GM12878 (cell line): Measurements from ENCODE around the gene ADCY7. TPM values are rescaled to one million over a fixed set of nuclear protein-coding genes. Genes with fewer than 3 reads are reported as not detected.
A peak's percentile ranks its signal among the peaks of the same experiment; 100 is the strongest.

ENCODE experiments used
- ATAC-seq: fragments of 200-7000 bp; cut with Tn5 transposase; 3 replicates; pipeline ENCODE4 v1.9.1; 2020; ENCODE audit warnings: mild to moderate bottlenecking, moderate library complexity
- BruUV-seq: library from RNA; stranded (reverse); fragments of 400-500 nt; replicated peaks from 2 replicates; lab custom pipeline; 2021; lab: Mats Ljungman, UMichigan
- CTCF ChIA-PET: fragments of 300-600 bp; sonication (Branson Sonifier 250); formaldehyde crosslinking; extraction: SDS; loops from one replicate; lab custom pipeline; 2021; ENCODE audit warnings: inconsistent platforms; lab: Yijun Ruan, JAX
- POLR2A ChIA-PET: fragments of 350-600 bp; formaldehyde crosslinking; extraction: SDS; loops from one replicate; lab custom pipeline; 2021; ENCODE audit warnings: inconsistent platforms; lab: Charles Lee
- RAD21 ChIA-PET: fragments of 300-600 bp; sonication (Branson Sonifier 250); formaldehyde crosslinking; loops from one replicate; lab custom pipeline; 2023; ENCODE audit warnings: antibody characterized with exemption; ENCODE audit not compliant: unreplicated experiment; lab: Charles Lee
- SMC1A ChIA-PET: fragments of 300-600 bp; sonication (Branson Sonifier 250); formaldehyde crosslinking; loops from one replicate; lab custom pipeline; 2023; ENCODE audit not compliant: unreplicated experiment, uncharacterized antibody; lab: Charles Lee
- DNase-seq: peaks from one replicate; pipeline ENCODE4 v3.0.0-alpha.2; 2011; ENCODE audit warnings: low read depth, low spot score
- FAIRE-seq: peaks from 3 replicates; lab custom pipeline; 2011; peaks lifted over from hg19 to GRCh38; lab: Jason Lieb, UNC
- H2AFZ ChIP-seq: 2 replicates; pipeline ENCODE4 v1.6.0; 2011; ENCODE audit warnings: low read depth, low read length, control low read depth; ENCODE audit not compliant: control insufficient read depth
- H3K27ac ChIP-seq: 2 replicates; pipeline ENCODE4 v1.5.1; 2011; ENCODE audit warnings: control low read depth; ENCODE audit not compliant: control insufficient read depth, insufficient read depth
- H3K27me3 ChIP-seq, 2 experiments: replicated peaks in 1 of 2; 2 replicates each; pipeline versions ENCODE4 v1.6.0 to v1.6.1; 2011; ENCODE audit warnings: low read length in 1 of 2; ENCODE audit not compliant: control insufficient read depth in 2 of 2, insufficient read depth in 2 of 2
- H3K36me3 ChIP-seq, 2 experiments: 2 replicates each; pipeline ENCODE4 v1.5.1; 2011; ENCODE audit warnings: low read length in 1 of 2; ENCODE audit not compliant: control insufficient read depth in 2 of 2, insufficient read depth in 2 of 2
- H3K4me1 ChIP-seq: 2 replicates; pipeline ENCODE4 v1.6.1; 2011; ENCODE audit warnings: mild to moderate bottlenecking, low read length, moderate library complexity, mixed read lengths; ENCODE audit not compliant: control insufficient read depth, insufficient read depth
- H3K4me2 ChIP-seq: 2 replicates; pipeline ENCODE4 v1.6.0; 2011; ENCODE audit warnings: control low read depth; ENCODE audit not compliant: control insufficient read depth, insufficient read depth
- H3K4me3 ChIP-seq: fragments of 200-600 bp; sonication (generic); 2 replicates; pipeline ENCODE4 v1.5.1; 2016
- H3K79me2 ChIP-seq: 2 replicates; pipeline ENCODE4 v1.6.0; 2011; ENCODE audit warnings: low read length; ENCODE audit not compliant: control insufficient read depth, insufficient read depth
- H3K9ac ChIP-seq: 2 replicates; pipeline ENCODE4 v1.8.0; 2011; ENCODE audit warnings: low read length, control low read depth, mixed read lengths; ENCODE audit not compliant: control insufficient read depth, insufficient read depth
- H3K9me3 ChIP-seq: replicated peaks from 3 replicates; pipeline ENCODE4 v1.5.1; 2011; ENCODE audit warnings: mild to moderate bottlenecking, low read length; ENCODE audit not compliant: control insufficient read depth, insufficient read depth
- H4K20me1 ChIP-seq: 2 replicates; pipeline ENCODE4 v1.6.0; 2011; ENCODE audit not compliant: control insufficient read depth, insufficient read depth
- ASH2L ChIP-seq: fragments of 300-600, 200-600 bp; sonication (generic); IDR thresholded peaks from 2 replicates; pipeline ENCODE4 v1.6.1; 2017; ENCODE audit warnings: low read depth, mild to moderate bottlenecking, borderline replicate concordance
- CHD2 ChIP-seq: IDR thresholded peaks from 2 replicates; pipeline ENCODE4 v1.6.1; 2011; ENCODE audit warnings: low read depth, low read length, improper control_type of control experiment, borderline replicate concordance
- ESRRA ChIP-seq: IDR thresholded peaks from 2 replicates; pipeline ENCODE4 v1.6.1; 2012; ENCODE audit warnings: mild to moderate bottlenecking, low read length, improper control_type of control experiment
- KDM1A ChIP-seq: fragments of 200-600 bp; sonication (generic); IDR thresholded peaks from 2 replicates; pipeline ENCODE4 v1.6.1; 2016; ENCODE audit warnings: borderline replicate concordance
- MYB ChIP-seq: fragments of 150-350 bp; IDR thresholded peaks from 2 replicates; pipeline ENCODE4 v1.6.1; 2014; ENCODE audit warnings: mild to moderate bottlenecking, low read depth, low read length, borderline replicate concordance
- NBN ChIP-seq: fragments of 450-650 bp; IDR thresholded peaks from 2 replicates; pipeline ENCODE4 v1.6.1; 2016
- NFYB ChIP-seq: IDR thresholded peaks from 2 replicates; pipeline ENCODE4 v1.6.1; 2011; ENCODE audit warnings: low read depth, mild to moderate bottlenecking, low read length, improper control_type of control experiment, moderate library complexity; ENCODE audit not compliant: insufficient read depth
- RELA ChIP-seq: fragments of 450-650 bp; IDR thresholded peaks from 2 replicates; pipeline ENCODE4 v1.8.0; 2014; ENCODE audit warnings: borderline replicate concordance; ENCODE audit not compliant: partially characterized antibody
- SMARCA5 ChIP-seq: fragments of 450-650 bp; IDR thresholded peaks from 2 replicates; pipeline ENCODE4 v1.6.1; 2017; ENCODE audit warnings: mild to moderate bottlenecking
- TAF1 ChIP-seq: IDR thresholded peaks from 2 replicates; pipeline ENCODE4 v1.6.1; 2011; ENCODE audit warnings: mild to moderate bottlenecking, low read depth, low read length, borderline replicate concordance
- ZSCAN29 ChIP-seq: fragments of 450-650 bp; IDR thresholded peaks from 2 replicates; pipeline ENCODE4 v1.6.1; 2017; ENCODE audit warnings: mild to moderate bottlenecking, moderate library complexity
- WGBS: methylation state at CpG from one replicate; pipeline ENCODE4 v1.1.6; 2016; ENCODE audit warnings: low lambda C conversion rate; ENCODE audit not compliant: insufficient replicate concordance, insufficient coverage; ENCODE audit errors: missing lambda C conversion rate; 5-methylcytosine and 5-hydroxymethylcytosine counted together
- in situ Hi-C: fragments of 300-500 bp; cut with MboI; formaldehyde crosslinking; loops from 9 replicates; pipeline ENCODE4 v1.14.3; 2018; ENCODE audit warnings: mixed read lengths
- intact Hi-C: fragments of 100-400 bp; cut with micrococcal nuclease; formaldehyde crosslinking; loops from one replicate; pipeline ENCODE4 v1.14.2; 2022; ENCODE audit not compliant: unreplicated experiment
- polyA plus RNA-seq, 11 experiments: library from polyadenylated mRNA; depleted of rRNA in 4 of 11; unstranded in 6 of 11; stranded (reverse) in 5 of 11; fragments of >200 nt; fragmentation: Nextera tagmentation in 4 of 11; fragmentation: Illumina TruSeq in 1 of 11; extraction: Ambion mirVana in 4 of 11; extraction: Trizol in 1 of 11; gene quantifications; 1 replicate in 1 of 11; 2 replicates in 10 of 11; pipeline versions ENCODE4 v1.2.1 to v1.2.3, GENCODE V29; 2011 to 2016; ENCODE audit warnings: inconsistent platforms in 2 of 11, missing spikeins in 2 of 11, low read depth in 1 of 11
- total RNA-seq, 4 experiments: library from RNA; depleted of rRNA in 3 of 4; stranded (reverse); fragments of >200 nt in 3 of 4; fragmentation: Illumina TruSeq in 1 of 4; extraction: Trizol in 1 of 4; gene quantifications; 2 replicates each; pipeline versions ENCODE4 v1.2.1 to v1.2.3, GENCODE V29; 2013 to 2021
- TF ChIP-seq, protein P1 (sequence below): IDR thresholded peaks from 2 replicates; pipeline ENCODE4 v1.6.1; 2011; ENCODE audit warnings: low read depth, low read length, improper control_type of control experiment, borderline replicate concordance
- TF ChIP-seq, protein P2 (sequence below): IDR thresholded peaks from 2 replicates; pipeline ENCODE4 v1.6.1; 2012; ENCODE audit warnings: improper control_type of control experiment, low read depth, low read length; ENCODE audit not compliant: insufficient replicate concordance
- TF ChIP-seq, protein P3 (sequence below): fragments of 150-350 bp; IDR thresholded peaks from 2 replicates; pipeline ENCODE4 v1.6.1; 2016; ENCODE audit warnings: low read depth, low read length

Gene ADCY7
- total and polyA plus RNA-seq, 10 of the 15 experiments (the other 5 are each of a cell fraction or from before 2014, with no cell fraction given): 1.2 to 87.9 (median 24.4) TPM

DNA sequence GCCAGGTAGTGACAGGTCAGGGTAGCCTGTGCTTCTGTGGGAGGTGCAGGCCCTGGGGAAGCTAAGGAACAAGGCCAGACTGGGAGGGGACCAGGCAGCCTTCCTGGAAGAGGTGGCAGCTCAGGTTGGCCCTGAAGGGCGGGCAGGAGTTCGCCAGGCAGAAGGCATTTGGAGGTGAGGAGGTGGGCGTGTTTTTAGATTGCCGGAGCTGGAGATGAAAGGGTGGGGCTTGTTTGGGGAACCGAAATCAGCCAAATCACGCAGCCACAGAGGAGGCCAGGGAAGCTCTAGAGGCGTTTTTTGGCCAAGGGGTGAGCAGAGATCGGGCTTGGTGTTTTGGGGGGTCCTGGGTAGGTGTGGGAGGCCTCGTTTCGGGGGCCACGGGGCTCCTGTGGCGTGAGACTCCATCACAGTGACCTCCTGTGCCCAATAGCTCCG, 7.6 kb downstream of the ADCY7 start:
- in situ Hi-C loops: no loop called here
- CTCF ChIA-PET: interaction anchor here (0.9 to 4.3 kb wide), 12 partner anchors 8 to 532 kb away, joined by 3 to 44 read pairs (median 9); partner anchors contain the start of genes ADCY7 and CNEP1R1
- POLR2A ChIA-PET: interaction anchor here (0.6 to 2.6 kb wide), 10 partner anchors 8 to 470 kb away, joined by 3 to 17 read pairs (median 4); partner anchors contain the start of gene ADCY7
- Histone ChIP-seq H3K79me2 (peaks cover 53% of the 10 kb centered on the region), H4K20me1 (no peaks in the 10 kb centered on the region), H3K9me3 (no peaks in the 10 kb centered on the region; the same call in 2 of the 3 replicates), H3K36me3 (0 out of 4 replicates have a peak, but pooled peaks cover 0 to 2% of the 10 kb centered on the region in 2 experiments), H3K27me3 (no peaks in the 10 kb centered on the region), H2AFZ (peak overlapping the region; percentile 44; the same call in 1 of the 2 replicates), H3K9ac (peak overlapping the region; percentile 94), H3K27ac (peak overlapping the region; percentile 93), H3K4me3 (peak overlapping the region; percentile 70), H3K4me1 (peaks cover 50% of the 10 kb centered on the region), H3K4me2 (peak overlapping the region; percentile 99)
- intact Hi-C loops: loop anchor here (5.0 to 10.0 kb wide), 2 partner anchors 119 to 408 kb away; partner anchors contain the start of genes SNX20 and TENT4B
- ATAC-seq (peak; percentile 80), DNase-seq (peak; percentile 64), FAIRE-seq (peak; percentile 54)
- RAD21 ChIA-PET: interaction anchor here (0.7 to 3.8 kb wide), 19 partner anchors 8 to 533 kb away, joined by 3 to 24 read pairs (median 4); partner anchors contain the start of gene CNEP1R1
- no TSS peak for BruUV-seq
- 0% methylated on average over 13 of the region's 13 CpGs for WGBS
- SMC1A ChIA-PET: interaction anchor here (0.5 to 4.0 kb wide), 10 partner anchors 9 to 392 kb away, joined by 3 to 24 read pairs (median 6); partner anchors contain the start of gene ADCY7
- TF ChIP-seq ZSCAN29 (no peak), SMARCA5 (peak; percentile 99), ASH2L (peak; percentile 33; the same call in 1 of the 2 replicates), KDM1A (no peak), NBN (peak; percentile 79; the same call in 1 of the 2 replicates), ESRRA (0 out of 2 replicates have a peak, but pooled peaks have one; percentile 23), RELA (no peak), TAF1 (peak; percentile 54; the same call in 1 of the 2 replicates), CHD2 (peak; percentile 46; the same call in 1 of the 2 replicates), NFYB (no peak), MYB (no peak)
- TF ChIP-seq, protein P1, sequence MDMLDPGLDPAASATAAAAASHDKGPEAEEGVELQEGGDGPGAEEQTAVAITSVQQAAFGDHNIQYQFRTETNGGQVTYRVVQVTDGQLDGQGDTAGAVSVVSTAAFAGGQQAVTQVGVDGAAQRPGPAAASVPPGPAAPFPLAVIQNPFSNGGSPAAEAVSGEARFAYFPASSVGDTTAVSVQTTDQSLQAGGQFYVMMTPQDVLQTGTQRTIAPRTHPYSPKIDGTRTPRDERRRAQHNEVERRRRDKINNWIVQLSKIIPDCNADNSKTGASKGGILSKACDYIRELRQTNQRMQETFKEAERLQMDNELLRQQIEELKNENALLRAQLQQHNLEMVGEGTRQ: no peak
- TF ChIP-seq, protein P2, sequence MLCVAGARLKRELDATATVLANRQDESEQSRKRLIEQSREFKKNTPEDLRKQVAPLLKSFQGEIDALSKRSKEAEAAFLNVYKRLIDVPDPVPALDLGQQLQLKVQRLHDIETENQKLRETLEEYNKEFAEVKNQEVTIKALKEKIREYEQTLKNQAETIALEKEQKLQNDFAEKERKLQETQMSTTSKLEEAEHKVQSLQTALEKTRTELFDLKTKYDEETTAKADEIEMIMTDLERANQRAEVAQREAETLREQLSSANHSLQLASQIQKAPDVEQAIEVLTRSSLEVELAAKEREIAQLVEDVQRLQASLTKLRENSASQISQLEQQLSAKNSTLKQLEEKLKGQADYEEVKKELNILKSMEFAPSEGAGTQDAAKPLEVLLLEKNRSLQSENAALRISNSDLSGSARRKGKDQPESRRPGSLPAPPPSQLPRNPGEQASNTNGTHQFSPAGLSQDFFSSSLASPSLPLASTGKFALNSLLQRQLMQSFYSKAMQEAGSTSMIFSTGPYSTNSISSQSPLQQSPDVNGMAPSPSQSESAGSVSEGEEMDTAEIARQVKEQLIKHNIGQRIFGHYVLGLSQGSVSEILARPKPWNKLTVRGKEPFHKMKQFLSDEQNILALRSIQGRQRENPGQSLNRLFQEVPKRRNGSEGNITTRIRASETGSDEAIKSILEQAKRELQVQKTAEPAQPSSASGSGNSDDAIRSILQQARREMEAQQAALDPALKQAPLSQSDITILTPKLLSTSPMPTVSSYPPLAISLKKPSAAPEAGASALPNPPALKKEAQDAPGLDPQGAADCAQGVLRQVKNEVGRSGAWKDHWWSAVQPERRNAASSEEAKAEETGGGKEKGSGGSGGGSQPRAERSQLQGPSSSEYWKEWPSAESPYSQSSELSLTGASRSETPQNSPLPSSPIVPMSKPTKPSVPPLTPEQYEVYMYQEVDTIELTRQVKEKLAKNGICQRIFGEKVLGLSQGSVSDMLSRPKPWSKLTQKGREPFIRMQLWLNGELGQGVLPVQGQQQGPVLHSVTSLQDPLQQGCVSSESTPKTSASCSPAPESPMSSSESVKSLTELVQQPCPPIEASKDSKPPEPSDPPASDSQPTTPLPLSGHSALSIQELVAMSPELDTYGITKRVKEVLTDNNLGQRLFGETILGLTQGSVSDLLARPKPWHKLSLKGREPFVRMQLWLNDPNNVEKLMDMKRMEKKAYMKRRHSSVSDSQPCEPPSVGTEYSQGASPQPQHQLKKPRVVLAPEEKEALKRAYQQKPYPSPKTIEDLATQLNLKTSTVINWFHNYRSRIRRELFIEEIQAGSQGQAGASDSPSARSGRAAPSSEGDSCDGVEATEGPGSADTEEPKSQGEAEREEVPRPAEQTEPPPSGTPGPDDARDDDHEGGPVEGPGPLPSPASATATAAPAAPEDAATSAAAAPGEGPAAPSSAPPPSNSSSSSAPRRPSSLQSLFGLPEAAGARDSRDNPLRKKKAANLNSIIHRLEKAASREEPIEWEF: no peak
- TF ChIP-seq, protein P3, sequence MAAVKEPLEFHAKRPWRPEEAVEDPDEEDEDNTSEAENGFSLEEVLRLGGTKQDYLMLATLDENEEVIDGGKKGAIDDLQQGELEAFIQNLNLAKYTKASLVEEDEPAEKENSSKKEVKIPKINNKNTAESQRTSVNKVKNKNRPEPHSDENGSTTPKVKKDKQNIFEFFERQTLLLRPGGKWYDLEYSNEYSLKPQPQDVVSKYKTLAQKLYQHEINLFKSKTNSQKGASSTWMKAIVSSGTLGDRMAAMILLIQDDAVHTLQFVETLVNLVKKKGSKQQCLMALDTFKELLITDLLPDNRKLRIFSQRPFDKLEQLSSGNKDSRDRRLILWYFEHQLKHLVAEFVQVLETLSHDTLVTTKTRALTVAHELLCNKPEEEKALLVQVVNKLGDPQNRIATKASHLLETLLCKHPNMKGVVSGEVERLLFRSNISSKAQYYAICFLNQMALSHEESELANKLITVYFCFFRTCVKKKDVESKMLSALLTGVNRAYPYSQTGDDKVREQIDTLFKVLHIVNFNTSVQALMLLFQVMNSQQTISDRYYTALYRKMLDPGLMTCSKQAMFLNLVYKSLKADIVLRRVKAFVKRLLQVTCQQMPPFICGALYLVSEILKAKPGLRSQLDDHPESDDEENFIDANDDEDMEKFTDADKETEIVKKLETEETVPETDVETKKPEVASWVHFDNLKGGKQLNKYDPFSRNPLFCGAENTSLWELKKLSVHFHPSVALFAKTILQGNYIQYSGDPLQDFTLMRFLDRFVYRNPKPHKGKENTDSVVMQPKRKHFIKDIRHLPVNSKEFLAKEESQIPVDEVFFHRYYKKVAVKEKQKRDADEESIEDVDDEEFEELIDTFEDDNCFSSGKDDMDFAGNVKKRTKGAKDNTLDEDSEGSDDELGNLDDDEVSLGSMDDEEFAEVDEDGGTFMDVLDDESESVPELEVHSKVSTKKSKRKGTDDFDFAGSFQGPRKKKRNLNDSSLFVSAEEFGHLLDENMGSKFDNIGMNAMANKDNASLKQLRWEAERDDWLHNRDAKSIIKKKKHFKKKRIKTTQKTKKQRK: no peak
